Endothelial cell of umbilical vein (primary cell): ENCODE data around the gene ATXN10. TPM values are rescaled to one million over a fixed set of nuclear protein-coding genes. Genes with fewer than 3 reads are reported as not detected.

Experiments
- BruUV-seq: library from RNA; stranded (reverse); fragments of 400-500 nt; replicated peaks from 2 replicates; lab custom pipeline; 2021; lab: Mats Ljungman, UMichigan
- CTCF ChIA-PET: fragments of 300-600, 350-600 bp; sonication (Branson Sonifier 250); formaldehyde crosslinking; loops from one replicate; lab custom pipeline; 2021; ENCODE audit warnings: antibody characterized with exemption, inconsistent platforms; lab: Charles Lee
- POLR2A ChIA-PET: fragments of 300-600, 350-600 bp; sonication (Branson Sonifier 250); formaldehyde crosslinking; loops from one replicate; lab custom pipeline; 2021; ENCODE audit warnings: antibody characterized with exemption, inconsistent platforms; lab: Charles Lee
- DNase-seq: peaks from one replicate; pipeline ENCODE4 v3.0.0-alpha.2; 2011; ENCODE audit warnings: low read depth, low spot score
- FAIRE-seq: peaks from 2 replicates; lab custom pipeline; 2011; peaks lifted over from hg19 to GRCh38; lab: Jason Lieb, UNC
- H2AFZ ChIP-seq: 2 replicates; pipeline ENCODE4 v1.6.0; 2012; ENCODE audit warnings: low read depth, low read length, control low read depth, inconsistent platforms
- H3K27ac ChIP-seq: 2 replicates; pipeline ENCODE4 v1.5.1; 2011; ENCODE audit warnings: low read depth, mild to moderate bottlenecking, control low read depth, low read length, moderate library complexity; ENCODE audit not compliant: insufficient read depth
- H3K27me3 ChIP-seq, 2 experiments: 2 replicates each; pipeline versions ENCODE4 v1.6.0 to v1.6.1; 2011; ENCODE audit warnings: low read length in 2 of 2, mixed read lengths in 1 of 2; ENCODE audit not compliant: control insufficient read depth in 2 of 2, insufficient read depth in 2 of 2
- H3K36me3 ChIP-seq, 2 experiments: 2 replicates in 1 of 2; 3 replicates in 1 of 2; pipeline ENCODE4 v1.5.1; 2011; ENCODE audit warnings: low read length in 2 of 2, mild to moderate bottlenecking in 1 of 2, moderate library complexity in 1 of 2; ENCODE audit not compliant: control insufficient read depth in 2 of 2, insufficient read depth in 2 of 2; ENCODE audit errors: extremely low read depth in 1 of 2
- H3K4me1 ChIP-seq: 3 replicates; pipeline ENCODE4 v1.5.1; 2011; ENCODE audit warnings: mild to moderate bottlenecking, low read length; ENCODE audit not compliant: control insufficient read depth, insufficient read depth; ENCODE audit errors: extremely low read depth
- H3K4me2 ChIP-seq: 2 replicates; pipeline ENCODE4 v1.6.1; 2011; ENCODE audit warnings: low read length, control low read depth, mixed read lengths; ENCODE audit not compliant: insufficient read depth
- H3K4me3 ChIP-seq, 3 experiments: fragments of 200-600 bp in 1 of 3; sonication (generic), shearing (Covaris generic) in 1 of 3; replicated peaks in 1 of 3; 2 replicates each; pipeline ENCODE4 v1.5.1; 2011 to 2016; ENCODE audit warnings: control low read depth in 3 of 3, low read length in 3 of 3, mild to moderate bottlenecking in 2 of 3, inconsistent platforms in 1 of 3, low read depth in 1 of 3, moderate library complexity in 1 of 3; ENCODE audit not compliant: insufficient read depth in 1 of 3
- H3K79me2 ChIP-seq: 2 replicates; pipeline ENCODE4 v1.6.0; 2012; ENCODE audit warnings: low read length, inconsistent platforms; ENCODE audit not compliant: control insufficient read depth, insufficient read depth
- H3K9ac ChIP-seq: replicated peaks from 2 replicates; pipeline ENCODE3; 2011; ENCODE audit warnings: low read length, control low read depth; ENCODE audit not compliant: insufficient read depth; ENCODE audit errors: extremely low read depth
- H3K9me1 ChIP-seq: replicated peaks from 3 replicates; pipeline ENCODE4 v1.6.0; 2011; ENCODE audit warnings: mild to moderate bottlenecking, low read length; ENCODE audit not compliant: control insufficient read depth, insufficient read depth; ENCODE audit errors: extremely low read depth
- H3K9me3 ChIP-seq: replicated peaks from 2 replicates; pipeline ENCODE4 v1.5.1; 2012; ENCODE audit warnings: low read length, inconsistent platforms; ENCODE audit not compliant: control insufficient read depth, insufficient read depth
- H4K20me1 ChIP-seq: replicated peaks from 2 replicates; pipeline ENCODE3; 2011; ENCODE audit warnings: mild to moderate bottlenecking, low read length; ENCODE audit not compliant: control insufficient read depth, insufficient read depth; ENCODE audit errors: extremely low read depth
- EZH2 ChIP-seq: IDR thresholded peaks from 2 replicates; pipeline ENCODE4 v1.6.1; 2012; ENCODE audit warnings: borderline replicate concordance, low read depth, mild to moderate bottlenecking, moderate library complexity, low read length, inconsistent platforms; ENCODE audit not compliant: severe bottlenecking
- FOS ChIP-seq: IDR thresholded peaks from 2 replicates; pipeline ENCODE4 v1.6.1; 2011; ENCODE audit warnings: mild to moderate bottlenecking, low read length, moderate library complexity, borderline replicate concordance; ENCODE audit not compliant: insufficient read depth
- GATA2 ChIP-seq: IDR thresholded peaks from 2 replicates; pipeline ENCODE4 v1.7.0; 2011; ENCODE audit warnings: low read depth, mild to moderate bottlenecking, moderate library complexity, mixed read lengths, low read length; ENCODE audit not compliant: insufficient read length, insufficient read depth
- JUN ChIP-seq: IDR thresholded peaks from 2 replicates; pipeline ENCODE4 v1.6.1; 2011; ENCODE audit warnings: borderline replicate concordance, low read depth; ENCODE audit not compliant: insufficient read length, insufficient read depth
- MYC ChIP-seq: IDR thresholded peaks from one replicate; pipeline ENCODE4 v1.6.1; 2011; ENCODE audit warnings: mild to moderate bottlenecking, low read depth, low read length
- POLR2A ChIP-seq: IDR thresholded peaks from 2 replicates; pipeline ENCODE4 v1.6.1; 2012; ENCODE audit warnings: low read depth, mild to moderate bottlenecking, control low read depth, low read length
- POLR2AphosphoS5 ChIP-seq: IDR thresholded peaks from 2 replicates; pipeline ENCODE4 v1.6.1; 2012; ENCODE audit warnings: low read depth, mild to moderate bottlenecking, control low read depth, low read length, moderate library complexity; ENCODE audit not compliant: insufficient read depth
- dilution Hi-C: fragments of 300-500 bp; cut with MboI; formaldehyde crosslinking; loops from one replicate; pipeline ENCODE4 v1.15.0; 2019; ENCODE audit warnings: low sequenced_read_pairs; ENCODE audit not compliant: extremely low pct_ligation_motif_present
- intact Hi-C: fragments of 100-400 bp; cut with micrococcal nuclease; formaldehyde crosslinking; loops from one replicate; pipeline ENCODE4 v1.10.0; 2022
- polyA plus RNA-seq, 4 experiments: library from polyadenylated mRNA; depleted of rRNA in 3 of 4; stranded (reverse) in 3 of 4; unstranded in 1 of 4; fragments of >200 nt; gene quantifications; 2 replicates each; pipeline versions ENCODE4 v1.2.1 to v1.2.3, GENCODE V29; 2011 to 2012; ENCODE audit warnings: missing spikeins in 1 of 4
- total RNA-seq: library from RNA; stranded (reverse); gene quantifications from 2 replicates; pipeline ENCODE4 v1.2.3, GENCODE V29; 2021
- TF ChIP-seq, protein P1 (sequence below), 2 donors: IDR thresholded peaks; 1 replicate in 1 of 2; 2 replicates in 1 of 2; pipeline ENCODE4 v1.5.1; 2011; ENCODE audit warnings: low read length in 2 of 2, mild to moderate bottlenecking in 2 of 2, moderate library complexity in 2 of 2, control low read depth in 1 of 2, inconsistent platforms in 1 of 2, low read depth in 1 of 2; ENCODE audit not compliant: insufficient read depth in 1 of 2; ENCODE audit errors: extremely low read depth in 1 of 2
- TF ChIP-seq, protein P2 (sequence below): IDR thresholded peaks from 2 replicates; pipeline ENCODE4 v1.6.1; 2011; ENCODE audit not compliant: insufficient read depth, insufficient read length

The ATXN10 gene
- total and polyA plus RNA-seq, 2 donors (not counting 3 experiments of a cell fraction or from before 2014, with no cell fraction given), result 73.2 to 91.9 TPM

DNA sequence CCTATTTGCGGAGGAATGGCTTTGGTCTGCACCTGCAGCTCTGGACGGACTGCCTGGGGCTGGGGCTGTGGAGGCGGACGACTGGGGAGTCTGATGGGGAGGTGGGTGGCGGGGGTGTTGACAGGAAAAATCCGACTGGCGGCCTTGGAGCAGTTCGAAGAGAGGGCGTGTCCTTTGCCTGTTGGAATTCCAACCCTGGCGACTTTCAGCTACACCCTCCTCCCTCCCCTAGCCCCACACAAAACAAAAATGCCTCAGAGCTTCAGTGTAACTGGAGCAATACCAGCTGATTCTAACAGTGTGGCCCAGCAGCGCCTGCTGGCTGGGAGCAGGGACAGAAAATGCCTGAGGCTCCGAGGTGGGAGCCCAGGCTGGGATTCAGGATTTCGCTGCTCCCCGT lies 85.4 kb downstream of the ATXN10 start:
- H4K20me1 ChIP-seq, result no peaks in the 10 kb centered on the region
- no peak overlapping the region for H3K4me2 ChIP-seq
- no peak overlapping the region for H2AFZ ChIP-seq
- BruUV-seq, result no TSS peak
- no peak overlapping the region for H3K27ac ChIP-seq
- FAIRE-seq (no peak), DNase-seq (no peak)
- dilution Hi-C loops, result no loop called here
- no peaks in the 10 kb centered on the region for H3K4me1 ChIP-seq
- no peak overlapping the region for H3K9ac ChIP-seq
- POLR2A ChIA-PET, result no interaction called here
- intact Hi-C loops, result no loop called here
- no peaks in the 10 kb centered on the region for H3K27me3 ChIP-seq
- TF ChIP-seq EZH2 (no peak), JUN (no peak), FOS (no peak), POLR2AphosphoS5 (no peak), MYC (no peak), GATA2 (no peak), POLR2A (no peak)
- TF ChIP-seq, protein P1, sequence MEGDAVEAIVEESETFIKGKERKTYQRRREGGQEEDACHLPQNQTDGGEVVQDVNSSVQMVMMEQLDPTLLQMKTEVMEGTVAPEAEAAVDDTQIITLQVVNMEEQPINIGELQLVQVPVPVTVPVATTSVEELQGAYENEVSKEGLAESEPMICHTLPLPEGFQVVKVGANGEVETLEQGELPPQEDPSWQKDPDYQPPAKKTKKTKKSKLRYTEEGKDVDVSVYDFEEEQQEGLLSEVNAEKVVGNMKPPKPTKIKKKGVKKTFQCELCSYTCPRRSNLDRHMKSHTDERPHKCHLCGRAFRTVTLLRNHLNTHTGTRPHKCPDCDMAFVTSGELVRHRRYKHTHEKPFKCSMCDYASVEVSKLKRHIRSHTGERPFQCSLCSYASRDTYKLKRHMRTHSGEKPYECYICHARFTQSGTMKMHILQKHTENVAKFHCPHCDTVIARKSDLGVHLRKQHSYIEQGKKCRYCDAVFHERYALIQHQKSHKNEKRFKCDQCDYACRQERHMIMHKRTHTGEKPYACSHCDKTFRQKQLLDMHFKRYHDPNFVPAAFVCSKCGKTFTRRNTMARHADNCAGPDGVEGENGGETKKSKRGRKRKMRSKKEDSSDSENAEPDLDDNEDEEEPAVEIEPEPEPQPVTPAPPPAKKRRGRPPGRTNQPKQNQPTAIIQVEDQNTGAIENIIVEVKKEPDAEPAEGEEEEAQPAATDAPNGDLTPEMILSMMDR (IDR thresholded peaks at IDR 0.05; ENCODE audit: extremely low read depth in 1 of 2, insufficient read depth in 1 of 2, low read depth in 1 of 2, low read length in 2 of 2), result no peak
- TF ChIP-seq, protein P2, sequence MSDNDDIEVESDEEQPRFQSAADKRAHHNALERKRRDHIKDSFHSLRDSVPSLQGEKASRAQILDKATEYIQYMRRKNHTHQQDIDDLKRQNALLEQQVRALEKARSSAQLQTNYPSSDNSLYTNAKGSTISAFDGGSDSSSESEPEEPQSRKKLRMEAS, result no peak
- H3K9me3 ChIP-seq, result no peaks in the 10 kb centered on the region
- CTCF ChIA-PET, result interaction anchor here (1.5 kb wide), 1 partner anchor 14 kb away, joined by 3 read pairs; no protein-coding TSS in a partner anchor
- H3K36me3 ChIP-seq, result peaks cover 0 to 2% of the 10 kb centered on the region in 2 experiments
- no peaks in the 10 kb centered on the region for H3K79me2 ChIP-seq
- H3K4me3 ChIP-seq, result no peak overlapping the region
- no peaks in the 10 kb centered on the region for H3K9me1 ChIP-seq
